Stimulated activated CD4-positive, alpha-beta T cell treated with anti-CD3 and anti-CD28 coated beads, Interleukin-1b, Interleukin-23, amount 100 ng/mL, for 48 hours (primary cell): ENCODE results near the gene RIF1.

Experiments used
- DNase-seq: peaks from one replicate; pipeline ENCODE4 v3.0.0-alpha.2; 2020

Gene RIF1, protein sequence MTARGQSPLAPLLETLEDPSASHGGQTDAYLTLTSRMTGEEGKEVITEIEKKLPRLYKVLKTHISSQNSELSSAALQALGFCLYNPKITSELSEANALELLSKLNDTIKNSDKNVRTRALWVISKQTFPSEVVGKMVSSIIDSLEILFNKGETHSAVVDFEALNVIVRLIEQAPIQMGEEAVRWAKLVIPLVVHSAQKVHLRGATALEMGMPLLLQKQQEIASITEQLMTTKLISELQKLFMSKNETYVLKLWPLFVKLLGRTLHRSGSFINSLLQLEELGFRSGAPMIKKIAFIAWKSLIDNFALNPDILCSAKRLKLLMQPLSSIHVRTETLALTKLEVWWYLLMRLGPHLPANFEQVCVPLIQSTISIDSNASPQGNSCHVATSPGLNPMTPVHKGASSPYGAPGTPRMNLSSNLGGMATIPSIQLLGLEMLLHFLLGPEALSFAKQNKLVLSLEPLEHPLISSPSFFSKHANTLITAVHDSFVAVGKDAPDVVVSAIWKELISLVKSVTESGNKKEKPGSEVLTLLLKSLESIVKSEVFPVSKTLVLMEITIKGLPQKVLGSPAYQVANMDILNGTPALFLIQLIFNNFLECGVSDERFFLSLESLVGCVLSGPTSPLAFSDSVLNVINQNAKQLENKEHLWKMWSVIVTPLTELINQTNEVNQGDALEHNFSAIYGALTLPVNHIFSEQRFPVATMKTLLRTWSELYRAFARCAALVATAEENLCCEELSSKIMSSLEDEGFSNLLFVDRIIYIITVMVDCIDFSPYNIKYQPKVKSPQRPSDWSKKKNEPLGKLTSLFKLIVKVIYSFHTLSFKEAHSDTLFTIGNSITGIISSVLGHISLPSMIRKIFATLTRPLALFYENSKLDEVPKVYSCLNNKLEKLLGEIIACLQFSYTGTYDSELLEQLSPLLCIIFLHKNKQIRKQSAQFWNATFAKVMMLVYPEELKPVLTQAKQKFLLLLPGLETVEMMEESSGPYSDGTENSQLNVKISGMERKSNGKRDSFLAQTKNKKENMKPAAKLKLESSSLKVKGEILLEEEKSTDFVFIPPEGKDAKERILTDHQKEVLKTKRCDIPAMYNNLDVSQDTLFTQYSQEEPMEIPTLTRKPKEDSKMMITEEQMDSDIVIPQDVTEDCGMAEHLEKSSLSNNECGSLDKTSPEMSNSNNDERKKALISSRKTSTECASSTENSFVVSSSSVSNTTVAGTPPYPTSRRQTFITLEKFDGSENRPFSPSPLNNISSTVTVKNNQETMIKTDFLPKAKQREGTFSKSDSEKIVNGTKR (N-terminal part only)

DNA sequence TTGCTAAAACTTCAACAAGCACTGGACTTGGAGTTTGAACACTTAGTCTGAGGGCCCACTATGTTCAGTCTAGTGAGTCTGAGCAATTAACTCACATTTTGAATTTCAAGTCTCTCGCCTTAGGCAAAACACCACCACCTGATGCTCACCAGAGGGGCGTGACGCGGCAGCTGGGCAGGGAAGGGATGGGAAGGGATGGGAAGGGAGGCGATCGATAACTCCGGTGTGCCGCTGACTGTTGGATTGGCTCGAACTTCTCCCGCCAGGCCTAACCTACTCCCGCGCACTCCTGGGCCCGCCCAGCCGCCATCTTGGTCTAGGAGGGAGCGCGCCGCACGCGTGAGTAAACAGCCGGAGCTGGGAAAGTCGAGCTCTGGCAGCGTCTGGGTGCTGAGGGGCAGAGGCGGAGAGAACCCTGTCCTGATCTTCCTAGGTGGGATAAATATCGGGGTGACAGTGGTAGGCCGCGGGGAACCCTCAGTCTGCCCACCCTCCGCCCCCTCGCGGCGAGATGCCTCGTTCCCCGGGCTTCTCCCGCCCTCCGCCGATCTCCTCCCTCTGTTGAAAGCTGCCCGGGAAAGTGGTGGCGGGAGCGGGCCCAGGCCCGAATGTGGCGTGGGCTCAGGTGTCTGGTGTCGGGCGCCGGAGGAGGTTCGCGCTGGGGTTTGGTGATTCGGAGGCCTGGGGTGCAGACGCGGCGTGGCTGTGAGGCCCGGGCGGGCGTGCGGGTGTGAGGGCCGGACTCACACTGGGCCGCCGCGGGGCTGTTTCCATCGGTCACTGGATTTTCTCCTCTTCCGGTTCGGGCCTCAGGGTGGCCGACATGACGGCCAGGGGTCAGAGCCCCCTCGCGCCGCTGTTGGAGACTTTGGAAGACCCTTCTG is at the start of gene RIF1:
Gene RIF1, plus strand, starts transcription at position 302 of the 884 bp plus-strand sequence. Its CDS starts 522 bp downstream, at position 824.
- DNase-seq = peak; percentile 86

DNA sequence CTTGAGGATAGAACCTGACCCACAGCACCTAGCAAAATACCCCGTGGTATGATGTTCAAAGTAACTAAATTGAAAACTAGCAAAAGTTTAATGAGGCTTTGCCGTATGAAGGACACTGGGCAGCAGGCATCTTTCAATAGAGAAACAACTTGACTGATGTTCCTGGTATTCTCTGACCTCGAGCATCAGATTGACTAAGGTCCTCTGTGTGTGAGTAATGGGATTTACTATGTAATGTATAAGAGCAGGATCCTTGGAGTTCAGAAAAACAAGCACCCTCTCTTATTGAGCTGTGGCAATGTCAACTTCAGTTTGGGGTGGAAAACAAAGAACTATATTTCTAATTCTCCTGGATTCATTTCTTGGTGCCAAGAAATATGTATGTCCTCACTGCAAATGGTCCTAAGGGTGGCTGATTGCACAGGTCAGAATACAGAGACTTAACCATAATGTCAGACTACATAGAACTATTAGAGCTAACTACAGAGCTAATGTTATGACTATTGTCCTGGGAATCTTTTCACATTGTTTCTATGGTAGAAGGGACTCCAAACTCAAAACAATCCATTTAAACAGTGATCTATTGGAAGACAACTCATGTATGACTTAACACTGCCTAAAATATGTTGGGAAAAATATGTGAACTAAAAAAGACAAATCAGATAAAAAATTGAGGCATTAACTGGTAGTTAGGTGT is 47.9 kb upstream of the RIF1 start:
- no peak for DNase-seq

DNA sequence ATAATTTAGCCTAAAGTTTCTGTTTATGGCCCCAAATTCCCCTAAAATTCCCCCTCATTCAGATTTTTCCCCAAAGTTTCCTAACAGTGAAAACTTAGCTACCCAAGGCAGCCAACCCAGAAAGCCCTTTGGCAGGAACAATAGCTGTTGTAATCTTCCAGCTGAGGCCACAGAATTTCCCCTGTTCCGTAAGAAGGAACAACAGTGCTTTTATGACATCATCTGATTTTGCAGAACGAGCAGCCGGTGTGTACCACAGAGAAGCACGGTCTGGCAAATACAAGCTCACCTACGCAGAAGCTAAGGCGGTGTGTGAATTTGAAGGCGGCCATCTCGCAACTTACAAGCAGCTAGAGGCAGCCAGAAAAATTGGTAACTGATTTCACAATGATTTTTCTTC is 46.0 kb upstream of the RIF1 start:
- DNase-seq = no peak

DNA sequence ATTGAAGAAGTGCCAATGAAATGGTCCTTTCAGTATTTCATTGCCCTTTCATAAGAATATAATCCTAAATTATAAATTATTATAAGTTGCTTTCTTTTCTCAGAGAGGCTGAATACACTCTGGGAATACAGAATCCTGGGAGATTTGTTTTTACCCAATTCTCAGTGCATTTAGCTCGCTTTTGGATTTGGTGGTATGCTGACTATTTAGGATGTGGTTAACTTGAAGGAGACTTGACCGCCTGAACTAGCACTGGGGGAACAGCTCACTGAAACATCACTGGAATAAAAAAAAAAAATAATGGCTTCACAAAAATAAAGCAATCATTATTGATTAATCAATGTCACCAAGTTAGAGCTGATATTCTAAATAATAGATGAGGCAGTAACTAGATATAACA is 42.1 kb upstream of the RIF1 start:
- DNase-seq = no peak

DNA sequence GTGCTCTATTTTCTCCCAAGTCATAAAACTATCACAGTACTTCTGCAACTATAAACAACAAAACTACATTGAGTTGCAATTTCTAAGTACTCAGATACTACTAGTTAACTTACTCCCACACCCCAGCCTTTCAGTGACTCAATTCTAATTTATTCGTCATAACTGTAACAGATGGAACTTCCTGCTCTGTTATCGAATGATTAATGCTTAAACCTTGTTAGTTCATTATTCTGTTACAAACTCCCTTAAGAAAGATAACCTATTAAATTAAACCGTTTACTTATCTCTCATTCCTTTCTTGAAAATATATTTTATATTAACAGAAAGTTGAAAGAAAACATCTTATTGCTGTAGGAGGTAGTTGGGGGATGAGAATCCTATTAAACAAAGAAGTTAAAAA is 35.3 kb upstream of the RIF1 start:
- DNase-seq = no peak

DNA sequence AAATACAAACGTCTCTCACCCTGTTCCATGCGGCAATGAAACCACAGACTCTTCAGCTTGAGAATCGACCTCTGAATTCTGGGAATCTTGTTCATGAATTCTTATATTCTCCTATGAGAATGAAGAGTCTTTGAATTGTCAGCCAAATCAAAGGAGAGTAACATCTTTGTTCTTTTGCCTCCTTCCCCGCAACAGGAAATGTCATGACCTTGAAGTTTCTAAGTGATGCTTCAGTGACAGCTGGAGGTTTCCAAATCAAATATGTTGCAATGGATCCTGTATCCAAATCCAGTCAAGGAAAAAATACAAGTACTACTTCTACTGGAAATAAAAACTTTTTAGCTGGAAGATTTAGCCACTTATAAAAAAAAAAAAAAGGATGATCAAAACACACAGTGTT is 30.5 kb upstream of the RIF1 start:
- no peak for DNase-seq

DNA sequence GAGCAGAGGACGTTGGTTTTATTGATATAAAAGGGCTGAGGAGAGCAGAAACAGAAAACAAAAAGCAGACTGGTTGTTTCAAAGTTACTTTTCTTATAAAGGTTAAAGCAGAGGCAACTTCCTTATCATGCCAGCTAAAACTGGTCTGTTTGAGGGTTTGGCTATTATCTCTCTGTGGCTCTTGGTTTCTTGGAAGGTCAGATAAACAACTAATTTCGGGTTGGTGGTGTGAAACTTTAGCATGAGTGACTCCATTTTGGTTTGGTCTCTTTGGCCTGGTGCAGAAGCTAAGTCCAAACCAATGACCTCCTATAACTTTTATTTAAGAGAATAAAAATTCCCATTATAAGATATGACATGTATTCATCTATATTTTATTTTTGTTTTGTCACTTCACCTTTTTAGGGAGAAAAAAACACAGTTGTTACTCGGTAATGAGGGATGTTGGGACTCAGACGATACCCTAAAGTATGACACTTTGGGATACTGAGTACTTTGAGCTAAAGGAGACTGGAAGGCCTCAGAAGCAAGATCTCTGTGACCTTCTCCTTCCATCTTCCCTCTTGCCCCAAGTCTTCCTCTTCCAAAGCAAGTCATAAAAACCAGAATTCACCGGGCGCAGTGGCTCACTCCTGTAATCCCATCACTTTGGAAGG is 29.0 kb upstream of the RIF1 start:
- DNase-seq = no peak

DNA sequence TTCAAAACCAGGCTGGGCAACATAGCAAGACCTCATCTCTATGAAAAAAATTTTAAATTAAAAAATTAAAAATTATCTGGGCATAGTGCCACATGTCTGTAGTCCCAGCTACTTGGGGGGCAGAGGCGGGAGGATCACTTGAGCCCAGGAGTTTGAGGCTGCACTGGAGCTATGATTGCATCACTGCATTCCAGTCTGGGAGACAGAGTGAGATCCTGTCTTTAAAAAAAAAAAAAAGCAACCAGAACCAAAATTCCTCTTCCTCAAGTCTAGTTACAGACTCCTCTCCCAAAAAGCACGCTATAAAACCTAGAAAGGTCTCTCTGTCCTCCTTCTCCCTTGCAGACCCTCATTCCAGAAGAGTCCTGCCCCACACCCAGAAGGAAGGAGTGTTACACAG is 28.4 kb upstream of the RIF1 start:
- DNase-seq = no peak

DNA sequence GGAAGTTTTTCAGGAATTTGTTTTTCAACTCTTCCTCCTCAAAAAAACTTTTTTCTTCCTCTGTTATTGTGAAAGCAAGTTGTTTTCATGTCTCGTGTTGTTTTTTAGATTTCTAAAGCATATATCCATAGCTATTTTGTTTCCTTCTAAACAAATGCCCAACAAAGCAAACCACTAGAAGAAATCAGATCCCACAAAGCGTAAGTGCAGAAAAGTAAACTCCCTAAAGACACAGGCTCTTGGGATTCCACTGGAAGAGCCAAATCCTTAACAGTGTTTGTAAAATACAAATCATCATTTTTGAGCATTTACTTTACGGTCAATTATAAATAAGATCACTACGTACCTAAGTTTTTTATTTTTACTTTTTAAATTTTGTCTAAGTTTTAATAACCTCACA is 21.7 kb upstream of the RIF1 start:
- no peak for DNase-seq

DNA sequence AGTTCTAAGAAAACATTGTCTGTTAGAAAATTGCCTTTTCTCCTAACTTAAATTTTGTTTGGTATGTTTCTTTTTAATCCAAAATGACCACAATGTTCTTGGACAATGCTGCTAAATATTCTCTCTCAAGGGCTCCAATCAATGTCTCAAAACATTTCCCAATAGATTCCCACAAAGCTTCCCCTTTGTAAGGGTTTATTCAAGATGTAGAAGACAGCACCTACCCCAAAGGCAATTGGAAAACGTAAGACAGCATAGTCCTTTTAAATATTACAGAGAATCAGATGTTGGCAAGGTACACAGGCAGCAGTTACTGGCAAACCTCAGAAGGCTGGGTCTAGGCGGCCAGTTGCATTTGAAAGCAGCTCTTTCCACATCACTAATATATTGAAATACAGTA is 18.3 kb upstream of the RIF1 start:
- no peak for DNase-seq

DNA sequence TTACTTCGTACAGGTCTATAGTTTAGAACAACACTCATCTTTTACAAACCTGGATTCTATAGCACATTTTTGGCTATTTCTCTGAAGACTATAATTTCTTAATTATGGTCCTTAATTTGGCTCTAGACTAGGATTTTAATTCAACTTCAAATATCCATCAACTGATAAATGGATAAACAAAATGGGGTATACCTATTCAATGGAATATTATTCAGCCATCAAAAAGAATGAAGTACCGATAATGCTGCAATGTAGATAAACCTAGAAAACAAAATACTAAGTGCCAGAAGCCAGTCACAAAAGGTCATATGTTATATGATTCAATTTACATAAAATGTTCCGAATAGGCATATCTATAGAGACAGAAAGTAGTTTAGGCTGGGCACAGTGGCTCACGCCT is 15.2 kb upstream of the RIF1 start:
- DNase-seq = no peak

DNA sequence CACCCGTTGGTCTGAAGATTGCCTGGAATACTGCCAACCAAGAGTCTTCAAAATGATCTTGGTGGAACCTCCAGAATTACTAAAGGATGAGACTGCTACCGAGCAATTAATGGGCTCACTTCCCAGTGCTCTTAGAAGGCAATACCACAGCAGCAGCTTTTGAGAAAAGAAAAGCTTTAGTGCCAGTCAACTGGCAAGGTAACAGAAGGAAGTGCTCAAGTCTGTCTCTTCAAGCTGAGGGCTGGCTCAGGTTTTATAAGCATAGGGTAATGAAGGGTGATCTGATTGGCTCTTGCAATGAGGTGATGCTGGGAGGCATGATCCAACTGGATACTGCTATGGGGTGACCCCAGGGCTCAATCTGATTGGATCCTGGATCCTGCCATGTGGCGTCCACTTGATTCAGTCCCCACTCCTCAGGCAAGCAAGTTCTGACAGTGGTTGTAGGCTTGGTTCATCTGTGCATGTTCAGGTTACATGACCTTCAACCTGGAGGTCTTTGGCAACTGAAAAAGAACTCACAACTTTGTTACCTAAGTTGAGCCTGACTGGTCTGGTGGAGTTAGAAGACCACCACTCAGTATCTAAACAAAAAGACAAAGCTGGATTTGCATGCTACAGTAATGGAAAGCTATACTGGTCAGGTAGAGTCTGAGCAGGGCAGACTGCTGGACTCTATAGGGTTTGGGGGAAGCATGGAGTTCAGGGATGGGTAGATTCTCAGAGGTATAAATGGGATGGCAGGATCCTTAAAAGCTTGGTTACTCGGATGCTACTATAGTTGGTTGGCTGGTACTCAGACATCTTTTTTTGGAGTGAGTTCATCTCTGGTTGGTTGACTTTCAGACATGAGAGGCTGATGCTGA is 14.0 kb upstream of the RIF1 start:
- DNase-seq = no peak

DNA sequence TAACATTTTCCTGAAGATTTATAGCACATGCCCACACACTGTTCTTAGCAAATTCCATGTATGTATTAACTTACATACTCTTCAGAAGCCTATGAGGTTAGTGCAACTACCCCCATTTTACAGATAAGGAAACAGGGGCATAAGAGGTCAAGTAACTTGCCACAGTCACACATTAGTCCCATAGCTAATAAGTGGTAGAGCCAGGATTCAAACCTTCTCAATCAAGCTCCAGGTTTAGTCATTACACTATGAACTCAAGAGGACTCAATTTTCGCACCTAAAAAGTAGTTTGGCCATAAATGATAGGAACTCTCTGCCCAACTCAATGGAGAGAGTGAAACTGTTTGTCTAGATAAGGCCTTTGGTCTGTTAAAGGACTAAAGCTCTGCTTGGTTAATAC is 9.7 kb upstream of the RIF1 start:
- DNase-seq = no peak

DNA sequence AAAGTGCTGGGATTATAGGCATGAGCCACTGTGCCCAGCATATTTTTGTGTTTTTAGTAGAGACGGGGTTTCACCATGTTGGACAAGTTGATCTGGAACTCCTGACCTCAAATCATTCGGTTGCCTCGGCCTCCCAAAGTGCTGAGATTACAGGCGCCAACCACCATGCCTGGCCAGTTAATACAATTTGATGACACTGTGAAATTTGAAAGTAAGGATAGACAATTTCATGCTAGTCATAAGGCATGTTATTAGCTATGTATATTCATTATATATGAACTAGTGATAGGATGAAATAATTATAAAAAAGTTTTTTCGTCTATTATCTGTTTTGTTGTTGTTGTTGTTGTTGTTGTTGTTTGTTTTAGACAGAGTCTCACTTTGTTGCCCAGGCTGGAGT is 8.6 kb upstream of the RIF1 start:
- DNase-seq = no peak

DNA sequence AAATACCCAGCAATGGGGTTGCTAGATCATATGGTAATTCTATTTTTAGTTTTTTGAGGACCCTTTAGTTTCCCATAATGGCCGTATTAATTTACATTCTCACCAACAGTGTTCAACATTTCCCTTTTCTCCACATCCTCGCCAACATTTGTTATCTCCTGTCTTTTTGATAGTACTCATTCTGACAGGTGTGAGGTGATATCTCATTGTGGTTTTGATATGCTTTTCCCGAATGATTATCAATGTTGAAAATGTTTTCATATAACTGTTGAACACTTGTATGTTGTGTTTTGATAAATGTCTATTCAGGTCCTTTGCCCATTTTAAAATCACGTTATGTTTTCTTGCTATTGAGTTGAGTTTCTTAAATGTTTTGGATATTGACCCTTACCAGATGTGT is 5.8 kb upstream of the RIF1 start:
- DNase-seq = no peak

DNA sequence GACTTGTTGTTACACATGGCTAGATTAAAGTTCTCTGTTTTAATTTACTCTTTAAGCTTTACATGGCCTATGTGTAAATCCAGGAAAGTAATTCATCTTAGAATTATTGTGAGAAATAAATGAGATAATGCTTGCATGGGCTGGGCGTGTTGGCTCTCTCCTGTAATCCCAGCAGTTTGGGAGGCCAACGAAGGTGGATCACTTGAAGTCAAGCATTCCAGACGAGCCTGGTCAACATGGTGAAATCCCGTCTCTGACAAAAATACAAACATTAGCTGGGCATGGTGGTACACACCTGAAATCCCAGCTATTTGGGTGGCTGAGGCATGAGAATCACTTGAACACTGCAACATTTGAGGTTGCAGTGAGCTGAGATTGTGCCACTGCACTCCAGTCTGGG is 4.3 kb upstream of the RIF1 start:
- DNase-seq = no peak

DNA sequence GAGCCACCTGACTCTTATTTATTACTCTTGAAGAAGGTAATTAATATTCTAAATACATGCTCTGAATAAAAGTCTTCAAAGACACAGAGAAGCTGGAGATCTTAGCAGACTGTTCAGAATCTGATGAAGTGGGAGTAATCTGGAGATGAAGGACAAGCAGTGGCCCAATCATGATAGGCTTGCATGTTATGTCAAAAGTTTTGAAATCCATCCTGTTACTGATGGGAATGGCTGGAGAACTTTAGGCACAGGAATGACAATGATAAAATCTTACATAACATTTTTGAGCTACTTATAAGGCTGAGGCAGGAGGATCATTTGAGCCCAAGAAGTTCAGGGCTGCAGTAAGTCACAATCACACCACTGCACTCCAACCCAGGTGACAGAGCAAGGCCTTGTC is 2.4 kb upstream of the RIF1 start:
- no peak for DNase-seq

DNA sequence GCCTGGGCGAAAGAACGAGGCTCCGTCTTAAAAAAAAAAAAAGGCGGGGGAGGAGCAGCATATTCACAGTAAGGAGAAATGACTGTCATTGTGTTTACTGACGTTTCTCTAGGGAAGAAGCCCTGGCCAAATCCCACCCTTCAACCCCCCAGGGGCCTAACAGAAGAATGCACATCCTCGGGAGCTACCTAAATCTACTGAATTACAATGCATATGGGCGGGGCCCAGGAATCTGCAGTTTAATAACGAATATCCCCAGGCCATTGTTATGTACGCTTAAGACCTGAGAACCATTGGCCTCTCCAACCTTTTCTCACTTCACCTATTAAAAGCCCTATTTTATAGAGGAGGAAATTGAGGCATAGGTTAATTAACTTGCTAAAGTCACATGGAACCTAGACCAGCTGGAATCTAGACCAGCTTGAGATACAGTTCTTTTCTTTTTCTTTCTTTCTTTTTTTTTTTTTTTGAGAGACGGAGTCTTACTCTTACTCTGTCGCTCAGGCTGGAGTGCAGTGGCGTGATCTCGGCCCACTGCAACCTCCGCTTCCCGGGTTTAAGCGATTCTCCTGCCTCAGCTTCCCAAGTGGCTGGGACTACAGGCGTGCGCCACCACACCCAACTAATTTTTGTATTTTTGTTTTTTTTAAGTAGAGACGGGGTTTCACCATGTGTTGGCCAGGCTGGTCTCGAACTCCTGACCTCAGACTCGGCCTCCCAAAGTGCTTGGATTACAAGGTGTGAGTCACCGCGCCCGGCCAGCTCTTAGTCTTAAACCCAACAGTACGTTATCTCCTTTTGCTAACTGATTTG is 708 bp upstream of the RIF1 start:
- no peak for DNase-seq

DNA sequence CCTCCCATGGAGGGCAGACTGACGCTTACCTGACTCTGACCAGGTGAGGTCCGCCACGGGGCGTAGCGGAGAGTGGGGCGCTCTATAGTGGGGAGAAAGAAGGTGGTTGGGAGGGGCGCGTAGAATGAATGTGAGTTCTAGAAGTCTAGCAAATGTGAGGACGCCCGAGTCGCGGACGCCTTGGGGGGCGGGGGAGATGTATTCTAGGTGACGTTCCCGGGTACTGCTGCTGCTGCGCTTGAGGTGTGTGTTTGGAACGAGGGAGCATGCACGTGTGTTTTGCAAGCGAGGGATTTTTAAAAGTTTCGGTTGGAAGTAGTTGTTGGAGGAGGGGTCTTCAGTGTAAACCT is 758 bp downstream of the RIF1 start:
- peak; percentile 35 for DNase-seq
